AG09319 (cell line): ENCODE data around the gene STAT5B.

ENCODE experiments used
- DNase-seq: peaks from one replicate; pipeline ENCODE4 v3.0.0-alpha.2; 2010; ENCODE audit warnings: low read depth; ENCODE audit errors: extremely low read depth
- CTCF ChIP-seq: IDR thresholded peaks from 2 replicates; pipeline ENCODE4 v1.5.1; 2011; ENCODE audit warnings: low read depth, mild to moderate bottlenecking, inconsistent platforms, low read length, moderate library complexity

The STAT5B gene

GRCh38 chr17:42316755-42317154, 40.6 kb upstream of the STAT5B start:
- TF ChIP-seq CTCF, result no peak
- no peak for DNase-seq

GRCh38 chr17:42315402-42316156, 39.4 kb upstream of the STAT5B start:
- DNase-seq, result no peak
- no peak for TF ChIP-seq CTCF

- no peak for DNase-seq
- no peak for TF ChIP-seq CTCF
Measured at GRCh38 chr17:42313773-42314566, 37.8 kb upstream of the STAT5B start.

GRCh38 chr17:42313389-42313772, 37.2 kb upstream of the STAT5B start:
- TF ChIP-seq CTCF, result no peak
- no peak for DNase-seq

GRCh38 chr17:42312285-42313130, 36.3 kb upstream of the STAT5B start:
- DNase-seq, result no peak
- TF ChIP-seq CTCF, result peak; percentile 76

- no peak for TF ChIP-seq CTCF
- no peak for DNase-seq
Measured at GRCh38 chr17:42312035-42312284, 35.8 kb upstream of the STAT5B start.
